Measurements from ENCODE around the gene YTHDF1.
A peak's percentile ranks its signal among the peaks of the same experiment; 100 is the strongest.

YTHDF1 gene

GRCh38 chr20:63185215-63185796 is 30.6 kb downstream of the YTHDF1 start:
- DNase-seq (ENCODE audit: low read depth) = no peak

- no peak for DNase-seq (ENCODE audit: low read depth)
Measured at GRCh38 chr20:63183422-63184146, 32.3 kb downstream of the YTHDF1 start.

GRCh38 chr20:63182946-63183415 is 33.0 kb downstream of the YTHDF1 start:
- DNase-seq (ENCODE audit: low read depth) = no peak

GRCh38 chr20:63182425-63182824 is 33.5 kb downstream of the YTHDF1 start:
- no peak for DNase-seq (ENCODE audit: low read depth)

GRCh38 chr20:63181226-63181625 is 34.7 kb downstream of the YTHDF1 start:
- DNase-seq (ENCODE audit: low read depth) = no peak

DNA sequence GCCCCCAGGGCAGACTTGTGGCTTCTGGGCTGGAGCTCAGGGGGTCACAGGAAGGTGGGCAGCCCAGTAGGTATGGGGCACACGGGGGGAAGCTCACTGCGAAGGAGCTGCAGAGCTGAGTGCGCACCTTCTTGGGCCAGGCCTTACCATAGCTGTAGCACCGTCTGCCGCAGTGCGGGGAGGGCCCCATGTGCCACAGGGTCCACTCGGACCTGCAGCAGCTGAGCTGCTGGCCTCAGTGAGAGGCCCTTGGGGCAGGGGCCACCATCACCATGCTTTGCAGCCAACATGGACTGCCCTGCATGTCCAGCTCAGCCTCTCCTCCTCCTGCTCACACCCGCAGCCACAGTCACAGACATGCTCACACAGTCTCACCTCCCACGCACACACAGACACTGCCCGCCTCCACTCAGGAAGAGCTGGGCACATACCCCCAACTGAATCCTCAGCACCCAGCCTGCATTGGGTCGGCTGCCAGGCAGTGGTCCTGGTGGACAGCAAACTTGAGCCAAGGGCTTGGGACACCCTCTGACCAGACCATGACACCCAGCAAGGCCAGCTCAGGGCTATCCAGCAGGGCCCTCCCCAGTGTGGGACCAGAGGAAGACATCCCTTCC is 35.3 kb downstream of the YTHDF1 start:
- no peak for DNase-seq (ENCODE audit: low read depth)

DNA sequence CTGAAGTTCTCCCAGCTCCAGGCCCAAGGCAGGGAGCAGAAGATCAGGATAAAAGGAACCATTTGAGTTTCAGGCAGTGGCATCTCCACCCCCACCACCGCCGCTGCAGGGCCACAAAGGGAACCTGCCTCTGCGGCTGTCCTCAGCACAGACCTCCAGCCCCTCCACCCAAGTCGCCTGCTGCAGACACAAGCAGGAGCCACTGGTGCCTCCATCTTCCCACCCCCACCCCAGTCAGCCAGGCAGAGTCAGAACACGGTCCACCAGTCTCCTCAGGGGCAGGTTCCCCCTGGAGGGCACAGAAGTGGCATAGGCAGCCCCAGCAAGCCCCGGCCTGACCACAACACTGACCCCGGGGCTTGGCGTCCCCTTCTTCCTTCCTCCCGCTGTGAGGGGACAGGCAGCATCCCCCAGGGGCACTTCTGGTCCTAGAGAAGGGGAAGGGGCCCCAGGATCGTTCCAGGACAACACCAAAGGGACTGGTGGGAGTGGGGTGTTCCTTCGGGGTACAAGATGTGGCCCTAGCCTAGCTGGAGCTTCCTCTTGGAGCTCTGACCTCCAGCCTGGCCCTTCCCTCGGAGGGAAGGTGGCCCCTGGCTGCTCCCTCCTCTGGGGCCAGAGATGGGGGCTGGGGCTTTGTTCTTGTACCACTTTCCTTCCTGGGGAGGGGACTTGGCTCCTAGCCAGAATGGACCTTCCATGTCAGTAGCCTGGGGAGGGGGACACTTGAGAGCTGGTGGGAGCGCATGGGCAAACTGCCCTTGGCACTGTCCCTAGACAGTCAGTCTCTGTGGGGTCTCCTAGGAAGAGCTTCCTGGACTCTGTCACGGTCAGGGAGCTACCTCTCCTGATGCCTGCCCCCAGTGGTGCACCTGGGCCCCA is 36.0 kb downstream of the YTHDF1 start:
- no peak for DNase-seq (ENCODE audit: low read depth)

DNA sequence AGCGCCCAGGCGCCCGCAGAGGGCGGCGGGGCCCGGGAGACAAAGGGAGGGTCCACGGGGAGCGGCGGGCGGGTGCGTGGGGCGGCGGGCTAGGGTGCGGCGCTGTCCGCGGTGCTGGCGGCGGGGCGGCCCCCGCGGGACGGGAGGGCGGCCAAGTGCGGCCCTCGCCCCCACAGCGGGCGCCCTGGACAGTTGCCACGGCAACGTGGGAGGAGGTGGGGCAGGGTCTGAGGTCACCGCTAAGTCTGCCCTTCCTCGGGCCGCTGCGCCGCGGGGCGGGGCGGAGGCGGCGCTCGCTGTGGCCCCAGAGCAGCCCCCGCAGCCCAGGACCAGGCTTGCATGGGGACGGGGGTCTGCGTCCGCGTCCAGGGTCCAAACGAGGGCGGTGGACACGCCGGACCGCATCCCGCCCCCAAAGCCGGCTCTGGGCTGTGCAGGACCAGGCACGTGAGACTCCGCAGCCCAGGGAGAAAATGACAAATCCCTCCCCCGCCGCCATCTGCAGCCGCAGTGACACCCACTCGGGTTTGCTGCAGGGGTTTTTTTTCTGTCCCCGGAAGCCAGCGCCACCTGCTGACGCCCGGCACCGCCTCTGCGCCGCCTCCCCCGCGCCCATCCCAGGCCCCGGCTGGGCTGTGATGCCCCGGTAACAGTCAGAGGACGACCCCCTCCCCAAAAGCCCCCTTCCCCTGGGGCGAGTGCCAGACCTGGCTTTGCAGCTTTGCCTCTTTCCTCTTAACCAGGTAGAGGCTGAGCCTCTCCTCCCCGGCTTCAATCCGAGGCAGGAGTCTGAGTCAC is 36.8 kb downstream of the YTHDF1 start:
- peak; percentile 38 for DNase-seq (ENCODE audit: low read depth)

DNA sequence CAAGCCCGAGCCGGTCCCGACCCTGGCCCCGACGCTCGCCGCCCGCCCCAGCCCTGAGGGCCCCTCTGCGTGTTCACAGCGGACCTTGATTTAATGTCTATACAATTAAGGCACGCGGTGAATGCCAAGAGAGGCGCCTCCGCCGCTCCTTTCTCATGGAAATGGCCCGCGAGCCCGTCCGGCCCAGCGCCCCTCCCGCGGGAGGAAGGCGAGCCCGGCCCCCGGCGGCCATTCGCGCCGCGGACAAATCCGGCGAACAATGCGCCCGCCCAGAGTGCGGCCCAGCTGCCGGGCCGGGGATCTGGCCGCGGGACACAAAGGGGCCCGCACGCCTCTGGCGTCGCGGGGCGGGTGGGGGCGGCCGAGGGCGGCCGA is 37.5 kb downstream of the YTHDF1 start:
- no peak for DNase-seq (ENCODE audit: low read depth)

DNA sequence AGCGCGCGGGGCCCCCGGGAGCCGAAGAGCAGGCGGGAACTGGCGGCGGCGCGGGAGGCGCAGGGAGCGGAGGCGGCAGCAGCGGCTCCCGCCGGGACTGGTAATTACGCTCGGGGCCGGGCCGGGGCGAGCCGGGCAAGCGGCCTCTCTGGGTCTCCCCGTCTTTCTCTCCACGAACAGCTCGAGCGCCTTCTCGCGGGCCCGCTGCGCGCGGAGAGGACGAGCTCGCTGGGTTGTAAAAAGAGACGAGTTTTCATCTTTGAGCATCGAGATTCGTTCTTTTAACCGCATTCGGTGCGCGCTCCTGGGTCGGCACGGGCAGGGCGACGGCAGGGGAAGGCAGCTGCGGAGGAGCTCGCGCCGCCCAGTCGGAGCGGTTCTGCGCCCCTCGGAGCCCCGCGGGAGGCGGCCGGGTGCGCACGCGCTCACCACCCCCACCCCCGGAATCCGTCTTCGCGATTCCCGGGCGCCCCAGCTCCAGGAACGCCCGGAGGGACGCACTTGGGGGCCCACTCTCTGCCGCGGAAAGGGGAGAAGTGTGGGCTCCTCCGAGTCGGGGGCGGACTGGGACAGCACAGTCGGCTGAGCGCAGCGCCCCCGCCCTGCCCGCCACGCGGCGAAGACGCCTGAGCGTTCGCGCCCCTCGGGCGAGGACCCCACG is 38.0 kb downstream of the YTHDF1 start:
- DNase-seq (ENCODE audit: low read depth) = no peak

- no peak for DNase-seq (ENCODE audit: low read depth)
Measured at GRCh38 chr20:63177134-63177784, 38.7 kb downstream of the YTHDF1 start.

DNA sequence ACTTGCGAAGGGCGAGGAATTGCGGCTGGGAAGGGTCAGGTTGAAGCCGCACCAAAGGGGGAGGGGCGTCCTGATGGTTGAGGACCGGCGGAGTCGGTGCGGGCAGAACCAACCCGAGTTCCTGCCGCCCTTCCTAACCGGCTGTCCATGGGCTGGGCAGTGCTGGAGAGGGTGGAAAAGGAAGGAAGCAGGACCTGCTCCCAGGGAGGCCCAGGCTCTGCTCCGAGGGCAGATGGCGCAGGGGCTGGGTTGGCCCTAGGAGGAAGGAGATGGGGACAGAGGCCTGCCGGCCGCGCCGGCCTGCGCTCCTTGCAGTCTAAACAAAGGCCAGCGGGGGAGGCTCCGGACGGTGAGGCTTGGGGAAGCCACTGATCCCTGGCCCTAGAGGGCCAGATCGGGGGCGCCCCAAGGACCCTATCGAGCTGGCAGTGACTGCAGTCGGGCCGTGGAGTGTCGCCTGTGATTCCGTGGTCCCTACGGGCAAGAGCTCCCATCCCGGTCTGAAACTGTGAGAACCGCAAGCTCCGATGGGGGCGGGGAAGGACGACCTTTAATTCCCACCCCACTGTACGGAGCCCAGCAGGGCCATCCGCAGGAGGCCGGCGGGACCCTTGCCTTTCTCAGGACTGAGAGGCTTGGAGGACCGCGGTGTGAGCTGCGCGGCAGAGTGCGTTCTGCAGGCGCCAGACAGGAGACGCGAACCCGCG is 39.4 kb downstream of the YTHDF1 start:
- DNase-seq (ENCODE audit: low read depth) = no peak

DNA sequence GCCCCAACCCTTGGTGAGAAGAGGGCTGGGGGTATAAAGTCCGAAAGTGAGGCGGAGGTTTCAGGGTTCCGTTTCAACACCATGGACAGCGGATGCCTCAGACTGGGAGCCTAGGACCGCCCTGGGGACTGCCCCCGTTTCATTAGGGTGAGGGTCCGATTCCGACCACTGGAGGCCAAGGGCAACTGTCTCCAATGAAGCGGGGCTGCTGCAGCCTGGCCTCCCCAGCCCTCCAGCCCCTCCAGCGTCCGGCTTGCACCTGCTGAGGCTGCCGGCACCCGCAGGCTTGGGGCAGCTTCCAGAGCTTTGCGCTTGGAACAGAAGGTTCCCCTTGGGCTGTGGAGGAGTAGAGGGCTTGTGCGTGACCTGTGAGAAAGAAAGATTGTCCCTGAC is 39.9 kb downstream of the YTHDF1 start:
- no peak for DNase-seq (ENCODE audit: low read depth)

GRCh38 chr20:63175038-63175895 is 40.7 kb downstream of the YTHDF1 start:
- DNase-seq (ENCODE audit: low read depth) = no peak

DNA sequence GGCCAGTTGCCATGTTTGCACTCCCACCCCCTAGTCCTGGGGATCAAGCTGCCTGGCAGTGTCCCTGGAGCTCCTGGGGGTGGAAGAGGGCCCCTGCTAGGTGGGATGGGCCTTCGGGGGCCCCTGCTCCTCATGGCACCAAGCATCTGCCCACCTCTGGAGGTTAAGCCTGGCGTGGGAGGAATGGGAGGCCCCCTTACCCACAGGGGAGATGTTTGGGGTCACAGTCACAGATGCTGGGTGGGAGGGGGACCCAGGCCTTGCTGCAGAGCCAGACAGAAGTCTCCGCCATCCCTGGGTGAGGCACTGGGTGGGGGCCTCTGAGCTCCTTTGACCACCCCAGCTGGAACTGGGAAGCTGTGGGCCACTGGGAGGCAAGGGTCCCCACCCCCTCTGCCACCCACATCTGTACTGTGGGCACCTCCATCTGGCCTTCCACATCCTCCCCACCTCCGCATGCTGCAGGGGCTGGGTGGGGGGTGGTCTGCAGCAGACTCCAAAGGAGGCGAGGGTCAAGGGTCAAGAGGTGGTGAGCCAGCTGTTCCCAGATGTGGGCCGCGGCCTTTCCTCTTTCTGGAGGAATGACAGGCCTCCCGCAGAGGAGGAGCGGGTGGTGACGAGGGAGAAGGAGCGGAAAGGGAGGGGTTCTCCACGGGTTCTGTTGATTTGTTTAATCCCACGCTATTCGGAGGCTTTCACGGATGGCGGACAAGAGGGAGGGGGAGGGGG is 41.5 kb downstream of the YTHDF1 start:
- DNase-seq (ENCODE audit: low read depth) = no peak

- no peak for DNase-seq (ENCODE audit: low read depth)
Measured at GRCh38 chr20:63173552-63174191, 42.3 kb downstream of the YTHDF1 start.

DNA sequence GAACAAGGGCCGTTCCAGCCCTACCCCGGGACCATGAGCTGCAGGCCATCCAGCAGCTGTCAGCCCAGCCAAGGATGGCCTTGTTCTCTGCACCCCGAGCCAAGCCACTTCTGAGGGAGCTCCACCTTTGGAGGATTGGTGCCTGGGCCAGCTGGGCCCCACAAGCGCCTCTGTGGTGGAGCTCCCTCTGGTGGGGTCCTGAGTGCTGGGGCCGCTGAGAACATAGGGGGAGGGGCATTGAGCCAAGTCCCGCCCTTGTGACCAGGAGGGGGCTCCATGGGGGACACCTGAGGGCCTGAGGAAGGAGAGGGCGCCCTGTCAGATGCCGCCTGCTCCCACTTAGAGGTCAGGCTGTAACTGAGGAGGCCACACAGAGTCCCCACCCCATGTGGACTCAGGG is 43.2 kb downstream of the YTHDF1 start:
- no peak for DNase-seq (ENCODE audit: low read depth)

DNA sequence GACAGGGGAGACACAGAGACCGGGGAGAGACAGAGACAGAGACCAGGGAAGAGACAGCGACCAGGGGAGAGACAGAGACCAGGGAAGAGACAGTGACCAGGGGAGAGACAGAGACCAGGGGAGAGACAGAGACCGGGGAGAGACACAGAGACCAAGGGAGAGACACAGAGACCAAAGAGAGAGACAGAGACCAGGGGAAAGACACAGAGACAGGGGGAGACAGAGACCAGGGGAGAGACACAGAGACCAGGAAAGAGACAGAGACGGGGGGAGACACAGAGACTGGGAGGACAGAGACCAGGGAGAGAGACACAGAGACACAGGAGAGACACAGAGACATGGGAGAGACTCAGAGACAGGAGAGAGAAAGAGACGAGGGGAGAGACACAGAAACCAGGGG is 43.9 kb downstream of the YTHDF1 start:
- no peak for DNase-seq (ENCODE audit: low read depth)

Data from stimulated activated CD8-positive, alpha-beta memory T cell treated with anti-CD3 and anti-CD28 coated beads, Interleukin-15, amount 100 ng/mL, for 24 hours (primary cell).